Stimulated activated CD4-positive, alpha-beta T cell treated with anti-CD3 and anti-CD28 coated beads, Interleukin-4, amount 100 ng/mL, for 1 hour (primary cell): ENCODE measurements around the gene HPSE2.
A peak's percentile ranks its signal among the peaks of the same experiment; 100 is the strongest.

Source experiments
- DNase-seq: peaks from one replicate; pipeline ENCODE4 v3.0.0-alpha.2; 2020

Gene HPSE2

GRCh38 chr10:98420786-98421185, 814.9 kb downstream of the HPSE2 start:
- DNase-seq = no peak

- DNase-seq = no peak
These were observed 816.0 kb downstream of the HPSE2 start for GRCh38 chr10:98419469-98420261.

GRCh38 chr10:98418665-98419468, 816.8 kb downstream of the HPSE2 start:
- DNase-seq = no peak

GRCh38 chr10:98417973-98418664, 817.5 kb downstream of the HPSE2 start:
- no peak for DNase-seq

- no peak for DNase-seq
These were observed 818.1 kb downstream of the HPSE2 start for GRCh38 chr10:98417481-98417959.

GRCh38 chr10:98416606-98417388, 818.9 kb downstream of the HPSE2 start:
- DNase-seq = no peak

GRCh38 chr10:98415731-98416119, 819.9 kb downstream of the HPSE2 start:
- DNase-seq = no peak

GRCh38 chr10:98414932-98415730, 820.5 kb downstream of the HPSE2 start, which contains the start of gene PYROXD2:
Gene PYROXD2 (minus strand): TSS chr10:98415182. CDS start chr10:98415135, 47 bp downstream.
- DNase-seq = peak; percentile 41

GRCh38 chr10:98414578-98414931, 821.1 kb downstream of the HPSE2 start:
- no peak for DNase-seq

- no peak for DNase-seq
These were observed 823.9 kb downstream of the HPSE2 start for GRCh38 chr10:98411768-98412167.

GRCh38 chr10:98411166-98411565, 824.5 kb downstream of the HPSE2 start:
- DNase-seq = no peak

GRCh38 chr10:98410759-98411158, 824.9 kb downstream of the HPSE2 start:
- no peak for DNase-seq

GRCh38 chr10:98410135-98410743, 825.4 kb downstream of the HPSE2 start:
- no peak for DNase-seq

GRCh38 chr10:98408799-98409198, 826.9 kb downstream of the HPSE2 start:
- no peak for DNase-seq

- DNase-seq = no peak
These were observed 827.9 kb downstream of the HPSE2 start for GRCh38 chr10:98407744-98408241.
